ENCODE measurements around the gene HOXC6. TPM values are rescaled to one million over a fixed set of nuclear protein-coding genes. Genes with fewer than 3 reads are reported as not detected.
A peak's percentile ranks its signal among the peaks of the same experiment; 100 is the strongest.

Gene HOXC6
- total RNA-seq, 2 donors from 2014 or later, result 23.5 to 31.1 TPM

DNA sequence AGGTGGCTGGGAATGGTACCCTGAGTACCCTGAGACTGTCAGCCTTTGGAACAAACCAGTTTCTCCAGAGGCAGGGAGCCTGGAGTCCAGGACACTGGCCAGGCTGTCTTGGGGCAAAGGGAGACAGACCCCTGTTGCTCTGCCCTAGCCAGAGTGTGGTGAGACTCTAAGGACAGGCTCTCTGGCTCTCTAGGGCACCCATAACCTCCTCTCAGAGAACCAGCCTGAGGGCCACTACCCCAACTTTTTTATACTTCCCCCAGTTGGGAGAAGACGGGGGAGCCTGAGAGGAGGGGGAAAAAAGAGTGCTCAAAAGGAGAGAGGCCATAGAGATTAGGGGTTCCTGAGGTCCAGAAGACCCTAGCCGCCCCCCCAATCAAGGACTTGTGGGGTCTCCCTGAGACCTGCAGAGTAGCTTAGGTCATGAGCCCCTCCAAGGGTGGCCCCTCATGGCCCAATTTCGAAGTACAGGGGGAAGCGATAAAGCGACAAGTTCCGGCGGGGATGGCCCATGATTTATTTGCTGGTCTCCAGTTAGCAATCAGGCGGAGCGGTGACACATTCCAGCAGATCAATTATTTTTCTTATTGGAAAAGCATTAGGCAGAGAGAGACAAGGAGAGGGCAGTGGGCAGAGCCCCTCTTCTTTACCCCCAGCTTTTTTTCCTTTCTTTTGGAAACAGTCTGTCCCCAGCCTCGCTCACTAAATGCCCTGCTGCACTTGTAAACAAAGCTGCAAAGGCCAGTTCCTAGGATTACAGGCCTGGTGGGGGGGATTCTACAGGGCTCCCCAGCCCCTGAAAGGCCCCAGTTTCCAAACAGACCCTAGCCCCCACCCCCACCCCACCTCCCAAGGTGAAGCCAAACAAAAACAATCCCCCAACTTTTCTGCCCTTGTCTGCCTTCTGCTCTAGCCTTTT, 17.9 kb upstream of the HOXC6 start:
- intact Hi-C loops (cut with DNase I), result no loop called here
- no peak for DNase-seq (ENCODE audit: low spot score)

DNA sequence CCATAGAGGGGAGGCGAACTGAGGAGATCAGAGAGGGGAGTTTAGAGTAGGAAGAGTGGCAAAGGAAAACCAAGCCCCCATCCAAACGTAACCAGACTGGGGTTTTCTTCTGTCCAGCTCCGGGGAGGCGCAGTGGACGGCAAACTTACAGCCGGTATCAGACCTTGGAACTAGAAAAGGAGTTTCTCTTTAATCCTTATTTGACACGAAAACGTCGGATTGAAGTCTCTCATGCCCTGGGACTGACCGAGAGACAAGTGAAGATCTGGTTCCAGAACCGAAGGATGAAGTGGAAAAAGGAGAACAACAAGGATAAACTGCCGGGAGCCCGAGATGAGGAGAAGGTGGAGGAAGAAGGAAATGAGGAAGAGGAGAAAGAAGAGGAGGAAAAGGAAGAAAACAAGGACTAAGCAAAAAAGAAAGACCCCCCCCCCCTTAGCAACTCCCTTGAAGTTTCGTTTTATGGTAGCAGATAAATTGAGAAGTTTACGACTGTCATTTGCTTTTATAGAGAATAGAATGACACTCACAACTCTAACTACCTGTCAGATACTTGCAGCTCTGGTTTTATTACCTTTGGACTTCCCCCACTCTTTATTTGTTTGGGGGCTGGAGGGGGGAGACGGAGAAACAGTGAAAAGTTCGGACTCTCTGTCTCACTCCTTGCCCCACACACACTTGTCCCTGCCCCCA, 17.1 kb upstream of the HOXC6 start:
- intact Hi-C loops (cut with DNase I), result no loop called here
- no peak for DNase-seq (ENCODE audit: low spot score)

DNA sequence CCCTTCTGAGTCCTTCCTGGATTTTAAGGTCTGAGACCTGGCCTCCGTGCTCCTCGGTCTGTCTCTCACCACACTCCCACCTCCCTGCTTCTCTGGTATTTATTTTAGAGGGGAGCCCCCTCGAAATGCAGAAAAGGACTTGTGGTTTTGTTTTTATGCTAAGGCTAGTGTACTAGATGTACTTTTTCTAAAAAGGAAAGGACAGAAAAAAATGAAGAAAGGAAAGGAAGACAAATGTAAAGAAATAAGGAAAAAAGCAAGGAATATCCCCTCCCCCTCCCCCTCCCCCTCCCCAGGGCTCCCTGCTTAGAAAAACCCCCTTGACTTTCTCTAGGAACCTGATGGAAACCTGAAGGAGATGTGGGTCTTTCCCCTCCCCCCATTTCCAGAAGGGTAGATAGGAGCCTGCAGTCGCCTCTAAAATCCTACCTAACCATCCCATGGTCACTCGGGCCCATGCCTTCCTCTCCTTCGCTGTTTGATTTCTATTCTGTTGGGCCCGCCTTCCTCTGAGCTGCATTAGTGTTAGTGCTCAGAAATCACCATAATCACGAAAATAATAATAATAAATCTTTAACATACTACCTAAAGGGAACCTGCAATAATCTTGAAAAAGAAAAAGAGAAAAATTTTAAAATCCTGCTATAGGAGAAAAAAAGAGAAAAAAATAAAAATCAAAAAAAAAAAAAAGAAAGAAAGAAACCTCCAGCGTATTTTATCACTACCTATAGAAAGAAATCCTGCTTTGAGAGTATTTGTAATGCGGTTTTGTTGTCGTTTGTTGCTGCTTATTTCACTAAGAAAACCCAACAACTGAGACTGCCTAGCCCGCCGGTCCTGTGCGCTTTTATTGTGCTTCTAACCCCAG, 16.3 kb upstream of the HOXC6 start:
- no peak for DNase-seq (ENCODE audit: low spot score)
- intact Hi-C loops (cut with DNase I), result no loop called here

DNA sequence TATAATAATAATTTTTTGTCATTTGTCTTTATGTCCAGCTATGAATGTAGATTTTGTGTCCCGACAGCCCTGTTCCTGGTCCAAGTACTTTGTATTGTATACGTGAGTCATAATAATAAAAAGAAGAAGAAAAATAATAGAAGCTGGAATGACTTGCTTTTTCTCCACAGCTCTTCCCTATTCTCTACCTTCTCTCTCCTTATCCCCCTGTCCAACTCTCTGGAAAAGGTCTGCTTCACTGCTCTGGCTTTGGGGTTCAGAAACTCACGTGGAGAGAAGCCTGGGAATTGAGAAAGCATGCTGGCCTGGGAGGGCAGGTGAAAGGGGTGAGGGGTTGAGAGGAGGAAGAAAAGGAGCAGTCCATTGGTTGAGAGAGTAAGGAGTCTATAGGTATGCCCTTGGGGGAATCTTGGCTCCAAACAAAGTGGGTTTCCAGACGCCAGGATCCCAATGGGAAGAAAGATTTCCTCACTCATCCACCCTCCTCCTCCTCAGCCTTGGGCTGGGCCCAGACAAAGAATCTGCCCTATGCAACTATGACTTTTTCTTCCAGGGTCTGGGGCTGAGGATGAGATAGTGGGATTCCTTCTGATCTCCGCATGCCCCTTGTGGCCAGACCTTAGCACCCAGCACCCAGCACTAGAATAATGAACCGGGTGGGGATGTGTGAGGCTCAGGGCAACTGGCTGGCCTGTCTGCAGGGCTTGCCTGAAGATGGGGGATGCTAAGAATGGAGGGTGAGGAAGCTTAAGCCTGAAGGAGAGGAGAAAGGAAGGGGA, 15.4 kb upstream of the HOXC6 start:
- intact Hi-C loops (cut with DNase I), result no loop called here

DNA sequence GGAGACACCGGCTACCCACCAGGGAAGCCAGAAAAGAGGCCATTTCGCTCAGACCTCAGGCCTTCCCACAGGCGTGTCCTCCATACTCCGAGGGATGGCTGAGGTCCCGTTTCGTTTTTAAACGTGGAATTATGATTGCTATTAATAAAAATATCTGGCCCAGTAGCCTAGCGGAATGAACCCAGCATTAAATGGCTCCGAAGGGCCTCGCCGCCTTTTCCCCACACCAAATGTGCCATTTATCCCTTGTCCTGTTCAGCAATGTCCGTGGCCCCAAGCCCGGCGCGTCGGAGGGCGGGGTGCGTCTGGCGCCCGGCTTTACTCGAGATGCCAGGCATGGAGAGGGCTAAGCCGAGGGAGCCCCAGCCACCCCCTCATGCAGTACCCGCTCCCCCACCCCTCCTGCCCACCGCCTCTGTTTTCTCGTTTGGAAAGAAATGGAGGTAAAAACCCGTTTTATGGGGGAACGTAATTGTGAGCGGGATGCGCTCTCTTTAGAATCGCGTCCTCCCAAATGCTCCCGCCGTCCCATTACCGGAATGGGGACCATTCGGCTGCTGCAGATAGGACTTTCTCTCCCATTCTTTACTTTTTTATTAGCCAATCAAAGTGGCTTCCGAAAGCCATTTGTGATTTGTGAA, 13.7 kb upstream of the HOXC6 start:
- intact Hi-C loops (cut with DNase I), result no loop called here
- DNase-seq (ENCODE audit: low spot score), result no peak

More for the DNA sequence above, 15.4 kb upstream of the HOXC6 start:
- no peak for DNase-seq (ENCODE audit: low spot score)

DNA sequence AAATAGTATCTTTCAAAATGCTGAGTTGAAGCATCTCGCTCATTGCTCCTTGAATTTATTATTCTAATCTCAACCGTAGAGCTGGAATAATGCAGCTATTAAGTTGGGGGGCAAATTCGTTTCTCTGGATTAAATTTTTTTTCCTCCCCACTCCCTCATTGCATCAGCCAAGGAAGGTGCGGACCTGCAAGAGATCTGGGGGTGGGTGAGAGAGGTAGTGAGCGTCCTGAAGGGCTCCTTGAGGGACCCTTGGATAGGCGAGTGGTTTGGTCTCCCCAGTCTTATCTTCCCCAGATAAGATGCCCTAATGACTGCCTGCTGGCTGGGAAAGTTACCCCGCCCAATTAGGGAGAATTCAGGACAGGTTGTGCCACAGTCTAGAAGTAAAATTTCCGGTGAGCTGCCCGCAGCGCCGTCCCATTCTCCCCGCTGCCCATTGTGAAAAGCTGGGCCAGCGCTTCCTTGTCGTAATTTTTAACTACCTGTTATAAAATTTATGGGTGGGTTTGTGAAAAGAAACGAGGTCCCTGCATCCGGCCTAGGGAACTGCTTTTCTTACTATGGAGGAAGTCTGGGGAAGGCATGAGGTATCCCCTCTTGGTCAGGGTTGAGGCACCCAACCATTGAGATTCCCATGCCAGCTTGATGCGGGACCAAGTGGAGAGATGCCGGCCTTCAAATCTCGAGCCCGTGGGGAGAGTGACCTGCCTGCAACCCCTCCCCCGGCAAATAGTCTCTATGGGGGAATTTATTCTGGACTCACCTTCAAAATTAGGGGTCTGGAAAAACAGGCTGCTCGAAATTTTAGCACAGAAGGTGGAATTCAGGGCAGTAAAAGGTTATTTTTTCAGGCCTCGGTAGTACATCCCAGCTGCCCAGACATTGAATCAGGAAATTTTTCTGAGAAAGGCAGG, 13.0 kb upstream of the HOXC6 start:
- no peak for DNase-seq (ENCODE audit: low spot score)
- intact Hi-C loops (cut with DNase I), result no loop called here

DNA sequence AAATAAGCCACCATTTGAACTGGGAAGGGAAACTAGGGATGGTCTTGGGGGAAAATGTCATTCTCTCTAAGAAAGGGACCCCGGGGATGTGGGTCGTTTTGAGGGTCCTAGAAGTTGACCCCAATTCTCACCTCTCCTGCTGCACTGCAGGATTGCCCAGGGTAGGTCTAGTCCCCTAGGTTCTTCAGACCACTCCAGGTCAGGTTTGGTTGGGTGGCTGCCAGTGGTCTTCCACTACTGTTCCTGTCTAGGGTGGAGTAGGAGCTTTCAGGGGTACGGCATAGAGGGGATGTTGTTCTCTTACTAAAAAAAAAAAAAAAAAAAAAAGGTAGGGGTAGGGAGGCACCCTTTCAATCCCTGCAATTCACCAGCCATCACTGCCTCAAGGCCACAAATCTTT, 12.2 kb upstream of the HOXC6 start:
- intact Hi-C loops (cut with DNase I), result no loop called here
- DNase-seq (ENCODE audit: low spot score), result no peak

DNA sequence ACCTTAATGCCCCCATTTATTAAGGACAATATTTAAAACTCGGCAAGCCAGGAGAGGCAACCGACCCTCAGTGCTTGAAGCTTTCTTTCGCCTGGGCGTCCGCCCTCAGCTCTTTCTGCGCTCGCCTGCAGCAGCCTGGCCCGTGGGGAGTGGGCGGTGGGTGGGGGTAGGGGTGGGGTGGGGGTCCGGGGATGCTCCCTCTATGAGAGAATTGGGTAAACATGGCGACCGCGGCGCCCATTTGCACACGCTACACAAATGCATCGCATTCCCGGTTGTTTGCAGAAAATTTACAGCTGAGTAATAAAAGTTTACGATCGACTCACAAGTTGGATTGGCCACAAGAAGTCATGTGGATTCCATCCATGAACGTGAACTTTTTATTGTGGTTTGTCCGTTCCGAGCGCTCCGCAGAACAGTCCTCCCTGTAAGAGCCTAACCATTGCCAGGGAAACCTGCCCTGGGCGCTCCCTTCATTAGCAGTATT, 11.7 kb upstream of the HOXC6 start:
- no peak for DNase-seq (ENCODE audit: low spot score)
- intact Hi-C loops (cut with DNase I), result no loop called here

DNA sequence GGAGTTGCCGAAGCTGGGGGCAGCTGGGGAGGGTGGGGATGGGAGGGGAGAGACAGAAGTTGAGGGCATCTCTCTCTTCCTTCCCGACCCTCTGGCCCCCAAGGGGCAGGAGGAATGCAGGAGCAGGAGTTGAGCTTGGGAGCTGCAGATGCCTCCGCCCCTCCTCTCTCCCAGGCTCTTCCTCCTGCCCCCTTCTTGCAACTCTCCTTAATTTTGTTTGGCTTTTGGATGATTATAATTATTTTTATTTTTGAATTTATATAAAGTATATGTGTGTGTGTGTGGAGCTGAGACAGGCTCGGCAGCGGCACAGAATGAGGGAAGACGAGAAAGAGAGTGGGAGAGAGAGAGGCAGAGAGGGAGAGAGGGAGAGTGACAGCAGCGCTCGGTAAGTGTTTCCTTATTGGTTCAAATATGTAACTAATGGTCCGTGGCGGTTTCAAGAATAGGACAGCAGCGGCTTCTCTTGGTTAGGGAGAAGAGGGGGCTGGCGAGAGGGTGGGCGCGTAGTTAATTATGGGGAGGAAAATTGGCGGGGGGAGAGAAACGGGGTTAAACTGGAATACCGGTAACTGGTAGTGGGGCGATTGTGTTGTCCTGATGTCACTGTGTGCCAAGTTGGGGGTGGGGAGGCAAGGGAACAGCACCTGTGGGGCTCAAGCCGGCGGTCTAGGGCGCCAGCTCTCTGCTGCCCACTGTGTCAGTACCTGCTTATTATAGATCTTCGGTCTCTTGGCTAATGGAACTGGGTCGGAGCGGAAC, 11.0 kb upstream of the HOXC6 start:
- DNase-seq (ENCODE audit: low spot score), result no peak
- intact Hi-C loops (cut with DNase I), result no loop called here

DNA sequence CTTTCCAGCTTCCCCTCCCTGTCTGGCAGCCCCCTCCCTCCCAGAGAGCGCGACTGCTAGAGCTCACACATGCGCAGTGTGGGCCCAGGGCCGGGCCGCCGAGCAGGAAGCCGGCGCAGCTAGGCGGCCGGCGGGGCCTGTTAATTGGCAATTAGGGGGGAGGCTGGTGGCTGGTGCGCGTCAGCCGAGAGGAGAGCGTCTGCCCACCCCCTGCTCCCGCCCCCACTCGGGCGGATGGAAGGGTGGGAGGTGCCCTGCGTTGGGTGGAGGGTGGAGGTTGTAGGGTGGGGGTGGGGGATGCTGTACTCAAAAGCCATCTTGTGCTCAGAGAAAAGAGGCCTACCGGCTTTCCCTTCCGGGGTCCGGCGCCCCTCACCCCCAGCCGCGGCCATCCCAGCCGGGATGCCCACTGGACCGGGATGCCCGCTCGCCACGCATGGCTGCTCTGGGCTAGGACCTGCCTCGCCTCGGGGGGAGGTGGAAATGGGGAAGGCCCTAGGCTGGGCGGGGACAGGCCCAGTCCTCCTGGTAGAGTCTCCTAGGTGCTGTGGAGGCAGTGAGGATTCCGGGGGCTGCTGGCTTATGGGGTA, 10.3 kb upstream of the HOXC6 start:
- DNase-seq (ENCODE audit: low spot score), result peak; percentile 98
- intact Hi-C loops (cut with DNase I), result no loop called here

DNA sequence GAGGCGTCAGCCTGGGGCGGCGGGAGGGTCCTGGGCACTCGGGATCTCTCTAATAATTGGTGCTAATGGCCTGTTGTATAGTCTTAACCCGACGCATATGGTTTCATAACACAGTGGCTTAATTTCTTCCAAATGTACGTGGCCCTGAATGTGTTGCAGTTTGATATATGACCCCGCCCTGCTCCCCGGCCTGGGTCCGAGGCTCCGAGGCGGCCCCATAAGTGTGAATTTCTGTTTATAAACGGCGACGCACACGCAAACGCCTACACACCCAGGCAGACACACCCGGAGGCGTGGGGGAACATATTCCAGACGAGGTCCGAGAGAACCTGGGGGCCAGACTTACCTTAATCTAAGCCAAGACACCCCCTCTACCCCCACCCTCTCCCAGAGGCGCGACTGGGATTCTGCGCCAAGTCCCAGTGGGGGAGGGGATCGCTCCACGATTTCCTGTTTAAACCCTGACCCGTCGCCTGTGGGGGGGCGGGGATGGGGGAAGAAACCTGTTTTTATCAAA, 9.7 kb upstream of the HOXC6 start:
- DNase-seq (ENCODE audit: low spot score), result no peak
- intact Hi-C loops (cut with DNase I), result no loop called here

DNA sequence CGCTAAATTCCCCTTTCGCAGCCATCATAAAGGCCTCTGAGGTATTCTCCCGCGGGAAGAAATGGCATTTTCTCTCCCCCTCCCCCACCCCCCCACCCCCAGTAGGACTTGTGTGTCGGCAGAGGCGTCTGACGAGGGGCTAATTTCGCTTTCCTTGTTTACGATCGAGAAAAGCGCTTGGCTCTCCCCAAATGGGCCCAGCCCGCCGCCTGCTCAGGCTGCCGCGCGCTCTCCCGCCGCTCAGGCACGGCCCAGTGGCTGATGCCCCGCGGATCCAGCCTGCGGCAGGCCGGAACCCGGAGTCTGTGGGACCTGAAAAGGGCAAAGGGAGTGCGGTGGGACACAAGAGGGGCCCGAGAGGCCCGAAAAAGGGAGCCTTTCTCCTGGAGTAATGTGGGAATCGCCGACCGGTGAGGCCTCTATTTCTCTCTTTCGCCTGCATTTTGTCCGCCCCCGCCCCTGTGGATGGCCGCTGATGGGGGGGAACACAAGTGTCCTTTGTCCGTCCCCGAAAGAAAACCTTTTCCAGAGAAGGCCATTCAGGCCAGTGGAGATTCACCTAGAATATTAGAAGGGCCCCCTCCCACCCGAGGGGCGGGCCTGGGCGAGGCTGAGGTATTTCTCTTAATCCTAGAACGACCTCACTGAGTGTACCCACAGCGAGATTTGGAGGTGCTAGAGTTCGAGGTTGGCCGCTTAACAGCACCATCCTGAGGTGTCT, 9.0 kb upstream of the HOXC6 start:
- DNase-seq (ENCODE audit: low spot score), result no peak
- intact Hi-C loops (cut with DNase I), result no loop called here

DNA sequence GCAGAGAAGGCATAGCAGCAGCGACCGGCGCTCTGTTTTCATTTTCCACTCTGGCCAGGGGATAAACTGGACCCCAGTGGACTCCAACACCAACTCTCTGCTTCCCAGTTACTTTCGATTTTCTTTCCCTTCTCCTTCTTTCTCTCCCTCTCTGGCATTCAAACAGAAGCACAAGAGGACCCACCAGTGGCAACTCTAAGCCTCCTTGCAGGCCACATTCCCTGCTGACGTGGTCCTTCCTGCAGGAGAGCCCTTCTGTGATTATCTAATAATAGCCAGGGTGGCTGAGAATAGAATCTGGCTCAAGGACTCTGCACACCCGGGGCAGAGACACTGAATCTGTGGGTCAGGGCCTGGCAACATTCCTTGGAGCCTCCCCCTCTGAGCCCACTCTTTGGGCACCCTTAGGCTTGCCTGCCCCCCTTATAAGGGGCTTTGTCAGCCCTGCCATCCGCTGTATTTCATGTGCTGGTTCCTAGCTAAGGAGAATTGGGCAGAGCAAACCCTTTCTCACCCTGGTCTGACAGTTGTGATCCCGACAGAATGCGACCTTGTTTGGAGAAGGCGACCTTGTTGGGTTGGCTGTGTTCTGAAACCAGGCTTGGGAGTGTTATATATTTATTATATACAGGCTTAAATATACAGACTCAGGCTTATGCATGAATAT, 8.2 kb upstream of the HOXC6 start:
- DNase-seq (ENCODE audit: low spot score), result no peak
- intact Hi-C loops (cut with DNase I), result no loop called here

DNA sequence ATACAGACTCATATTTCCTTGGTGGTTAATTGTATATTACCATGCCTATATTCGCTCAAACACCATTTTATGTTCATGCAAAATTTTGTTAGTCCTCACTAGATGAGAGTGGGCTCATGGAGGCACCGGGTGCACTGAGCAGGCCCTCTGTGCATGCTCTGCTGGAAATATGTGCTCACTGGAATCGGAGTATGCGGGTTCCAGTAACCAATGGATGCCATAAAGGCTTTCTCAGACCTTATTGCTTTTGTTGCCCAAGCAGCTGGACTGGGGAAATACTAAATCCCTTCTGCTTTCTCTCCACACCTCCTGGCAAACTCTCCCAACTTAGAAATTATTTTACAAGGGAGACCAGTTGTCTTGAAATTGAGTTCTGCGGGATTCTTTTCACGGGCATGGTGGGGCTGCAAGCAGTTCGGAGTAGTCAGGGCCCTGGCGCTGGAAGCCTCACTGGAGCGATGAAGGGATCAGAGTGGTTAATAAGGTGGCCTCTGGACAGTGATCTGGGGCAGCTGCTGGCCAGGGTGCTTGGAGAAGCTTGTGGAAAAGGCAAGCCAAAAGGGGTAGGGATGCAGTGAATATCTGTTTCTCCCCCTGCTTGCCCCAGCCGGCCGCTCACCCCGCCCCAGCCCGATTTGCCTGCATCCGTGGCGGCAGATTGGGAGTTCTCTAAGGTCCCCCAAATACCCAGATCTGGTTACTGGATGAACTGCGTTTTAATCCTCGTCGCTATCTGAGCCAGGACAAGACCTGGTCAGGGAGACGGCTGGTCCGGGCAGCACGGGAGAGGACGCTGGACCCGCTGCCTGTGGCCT, 7.4 kb upstream of the HOXC6 start:
- intact Hi-C loops (cut with DNase I), result no loop called here

More for the DNA sequence above, 7.4 kb upstream of the HOXC6 start:
- no peak for DNase-seq (ENCODE audit: low spot score)

All from posterior vena cava (tissue), 2 donors.